GM12878 (cell line): Measurements from ENCODE around the gene PEX26. TPM values are rescaled to one million over a fixed set of nuclear protein-coding genes. Genes with fewer than 3 reads are reported as not detected.
A peak's percentile ranks its signal among the peaks of the same experiment; 100 is the strongest.

Experiments
- ATAC-seq: fragments of 200-7000 bp; cut with Tn5 transposase; 3 replicates; pipeline ENCODE4 v1.9.1; 2020; ENCODE audit warnings: mild to moderate bottlenecking, moderate library complexity
- BruUV-seq: library from RNA; stranded (reverse); fragments of 400-500 nt; replicated peaks from 2 replicates; lab custom pipeline; 2021; lab: Mats Ljungman, UMichigan
- CTCF ChIA-PET: fragments of 300-600 bp; sonication (Branson Sonifier 250); formaldehyde crosslinking; extraction: SDS; loops from one replicate; lab custom pipeline; 2021; ENCODE audit warnings: inconsistent platforms; lab: Yijun Ruan, JAX
- POLR2A ChIA-PET: fragments of 350-600 bp; formaldehyde crosslinking; extraction: SDS; loops from one replicate; lab custom pipeline; 2021; ENCODE audit warnings: inconsistent platforms; lab: Charles Lee
- RAD21 ChIA-PET: fragments of 300-600 bp; sonication (Branson Sonifier 250); formaldehyde crosslinking; loops from one replicate; lab custom pipeline; 2023; ENCODE audit warnings: antibody characterized with exemption; ENCODE audit not compliant: unreplicated experiment; lab: Charles Lee
- SMC1A ChIA-PET: fragments of 300-600 bp; sonication (Branson Sonifier 250); formaldehyde crosslinking; loops from one replicate; lab custom pipeline; 2023; ENCODE audit not compliant: unreplicated experiment, uncharacterized antibody; lab: Charles Lee
- DNase-seq: peaks from one replicate; pipeline ENCODE4 v3.0.0-alpha.2; 2011; ENCODE audit warnings: low read depth, low spot score
- FAIRE-seq: peaks from 3 replicates; lab custom pipeline; 2011; peaks lifted over from hg19 to GRCh38; lab: Jason Lieb, UNC
- H2AFZ ChIP-seq: 2 replicates; pipeline ENCODE4 v1.6.0; 2011; ENCODE audit warnings: low read depth, low read length, control low read depth; ENCODE audit not compliant: control insufficient read depth
- H3K27ac ChIP-seq: 2 replicates; pipeline ENCODE4 v1.5.1; 2011; ENCODE audit warnings: control low read depth; ENCODE audit not compliant: control insufficient read depth, insufficient read depth
- H3K27me3 ChIP-seq, 2 experiments: replicated peaks in 1 of 2; 2 replicates each; pipeline versions ENCODE4 v1.6.0 to v1.6.1; 2011; ENCODE audit warnings: low read length in 1 of 2; ENCODE audit not compliant: control insufficient read depth in 2 of 2, insufficient read depth in 2 of 2
- H3K36me3 ChIP-seq, 2 experiments: 2 replicates each; pipeline ENCODE4 v1.5.1; 2011; ENCODE audit warnings: low read length in 1 of 2; ENCODE audit not compliant: control insufficient read depth in 2 of 2, insufficient read depth in 2 of 2
- H3K4me1 ChIP-seq: 2 replicates; pipeline ENCODE4 v1.6.1; 2011; ENCODE audit warnings: mild to moderate bottlenecking, low read length, moderate library complexity, mixed read lengths; ENCODE audit not compliant: control insufficient read depth, insufficient read depth
- H3K4me2 ChIP-seq: 2 replicates; pipeline ENCODE4 v1.6.0; 2011; ENCODE audit warnings: control low read depth; ENCODE audit not compliant: control insufficient read depth, insufficient read depth
- H3K4me3 ChIP-seq: fragments of 200-600 bp; sonication (generic); 2 replicates; pipeline ENCODE4 v1.5.1; 2016
- H3K79me2 ChIP-seq: 2 replicates; pipeline ENCODE4 v1.6.0; 2011; ENCODE audit warnings: low read length; ENCODE audit not compliant: control insufficient read depth, insufficient read depth
- H3K9ac ChIP-seq: 2 replicates; pipeline ENCODE4 v1.8.0; 2011; ENCODE audit warnings: low read length, control low read depth, mixed read lengths; ENCODE audit not compliant: control insufficient read depth, insufficient read depth
- H3K9me3 ChIP-seq: replicated peaks from 3 replicates; pipeline ENCODE4 v1.5.1; 2011; ENCODE audit warnings: mild to moderate bottlenecking, low read length; ENCODE audit not compliant: control insufficient read depth, insufficient read depth
- H4K20me1 ChIP-seq: 2 replicates; pipeline ENCODE4 v1.6.0; 2011; ENCODE audit not compliant: control insufficient read depth, insufficient read depth
- CBX3 ChIP-seq: fragments of 200-600 bp; sonication (generic); IDR thresholded peaks from 2 replicates; pipeline ENCODE4 v1.6.1; 2016; ENCODE audit warnings: low read depth, borderline replicate concordance
- CEBPB ChIP-seq, 2 experiments: fragments of 150-350 bp in 1 of 2; IDR thresholded peaks; 2 replicates each; pipeline ENCODE4 v1.6.1; 2012 to 2014; ENCODE audit warnings: low read depth in 2 of 2, low read length in 2 of 2, borderline replicate concordance in 1 of 2, inconsistent platforms in 1 of 2
- DPF2 ChIP-seq: fragments of 450-650 bp; IDR thresholded peaks from 2 replicates; pipeline ENCODE4 v1.6.1; 2017; ENCODE audit warnings: mild to moderate bottlenecking
- FOXM1 ChIP-seq: IDR thresholded peaks from 2 replicates; pipeline ENCODE4 v1.6.1; 2012; ENCODE audit warnings: low read depth, mild to moderate bottlenecking, inconsistent platforms, low read length, moderate library complexity
- KAT2A ChIP-seq: conservative IDR thresholded peaks from 2 replicates; pipeline ENCODE4 v1.6.1; 2011; ENCODE audit warnings: low read depth, low read length; ENCODE audit not compliant: control insufficient read depth
- MXI1 ChIP-seq: fragments of 150-350 bp; IDR thresholded peaks from 2 replicates; pipeline ENCODE4 v1.6.1; 2011; ENCODE audit warnings: low read depth, mild to moderate bottlenecking, inconsistent platforms, low read length, improper control_type of control experiment
- NFXL1 ChIP-seq: fragments of 450-650 bp; IDR thresholded peaks from 2 replicates; pipeline ENCODE4 v1.6.1; 2017; ENCODE audit warnings: antibody characterized with exemption, mild to moderate bottlenecking, borderline replicate concordance
- NR2F1 ChIP-seq: fragments of 450-650 bp; conservative IDR thresholded peaks from 2 replicates; pipeline ENCODE4 v1.6.1; 2017; ENCODE audit warnings: mild to moderate bottlenecking
- POLR2AphosphoS5 ChIP-seq: IDR thresholded peaks from 2 replicates; pipeline ENCODE4 v1.6.1; 2011; ENCODE audit warnings: mild to moderate bottlenecking, low read length, inconsistent platforms
- RUNX3 ChIP-seq: IDR thresholded peaks from 2 replicates; pipeline ENCODE4 v1.6.1; 2012; ENCODE audit warnings: low read length, inconsistent platforms
- SMAD1 ChIP-seq: fragments of 450-650 bp; IDR thresholded peaks from 2 replicates; pipeline ENCODE4 v1.6.1; 2018; ENCODE audit warnings: mild to moderate bottlenecking, low read depth; ENCODE audit not compliant: partially characterized antibody
- SP1 ChIP-seq: IDR thresholded peaks from one replicate; pipeline ENCODE4 v1.6.1; 2011; ENCODE audit warnings: low read depth, low read length
- TCF12 ChIP-seq: IDR thresholded peaks from 2 replicates; pipeline ENCODE4 v1.6.1; 2011; ENCODE audit warnings: low read depth, mild to moderate bottlenecking, low read length
- WRNIP1 ChIP-seq: IDR thresholded peaks from 2 replicates; pipeline ENCODE4 v1.6.1; 2011; ENCODE audit warnings: low read depth, low read length, improper control_type of control experiment, borderline replicate concordance
- YY1 ChIP-seq: IDR thresholded peaks from 2 replicates; pipeline ENCODE4 v1.6.1; 2011; ENCODE audit warnings: low read depth, mild to moderate bottlenecking, low read length
- ZNF207 ChIP-seq: fragments of 450-650 bp; IDR thresholded peaks from 2 replicates; pipeline ENCODE4 v1.6.1; 2014; ENCODE audit warnings: antibody characterized with exemption, mild to moderate bottlenecking, borderline replicate concordance
- ZNF217 ChIP-seq: fragments of 450-650 bp; IDR thresholded peaks from 2 replicates; pipeline ENCODE4 v1.6.1; 2017; ENCODE audit warnings: antibody characterized with exemption, mild to moderate bottlenecking
- WGBS: methylation state at CpG from one replicate; pipeline ENCODE4 v1.1.6; 2016; ENCODE audit warnings: low lambda C conversion rate; ENCODE audit not compliant: insufficient replicate concordance, insufficient coverage; ENCODE audit errors: missing lambda C conversion rate; 5-methylcytosine and 5-hydroxymethylcytosine counted together
- in situ Hi-C: fragments of 300-500 bp; cut with MboI; formaldehyde crosslinking; loops from 9 replicates; pipeline ENCODE4 v1.14.3; 2018; ENCODE audit warnings: mixed read lengths
- intact Hi-C: fragments of 100-400 bp; cut with micrococcal nuclease; formaldehyde crosslinking; loops from one replicate; pipeline ENCODE4 v1.14.2; 2022; ENCODE audit not compliant: unreplicated experiment
- polyA plus RNA-seq, 11 experiments: library from polyadenylated mRNA; depleted of rRNA in 4 of 11; unstranded in 6 of 11; stranded (reverse) in 5 of 11; fragments of >200 nt; fragmentation: Nextera tagmentation in 4 of 11; fragmentation: Illumina TruSeq in 1 of 11; extraction: Ambion mirVana in 4 of 11; extraction: Trizol in 1 of 11; gene quantifications; 1 replicate in 1 of 11; 2 replicates in 10 of 11; pipeline versions ENCODE4 v1.2.1 to v1.2.3, GENCODE V29; 2011 to 2016; ENCODE audit warnings: inconsistent platforms in 2 of 11, missing spikeins in 2 of 11, low read depth in 1 of 11
- total RNA-seq, 4 experiments: library from RNA; depleted of rRNA in 3 of 4; stranded (reverse); fragments of >200 nt in 3 of 4; fragmentation: Illumina TruSeq in 1 of 4; extraction: Trizol in 1 of 4; gene quantifications; 2 replicates each; pipeline versions ENCODE4 v1.2.1 to v1.2.3, GENCODE V29; 2013 to 2021
- TF ChIP-seq, protein P1 (sequence below): fragments of 450-650 bp; IDR thresholded peaks from 2 replicates; pipeline ENCODE4 v1.6.1; 2017; ENCODE audit warnings: mild to moderate bottlenecking

The PEX26 gene
- total and polyA plus RNA-seq, 10 of the 15 experiments (the other 5 are each of a cell fraction or from before 2014, with no cell fraction given) = 0.79 to 50.8 (median 22.4) TPM

DNA sequence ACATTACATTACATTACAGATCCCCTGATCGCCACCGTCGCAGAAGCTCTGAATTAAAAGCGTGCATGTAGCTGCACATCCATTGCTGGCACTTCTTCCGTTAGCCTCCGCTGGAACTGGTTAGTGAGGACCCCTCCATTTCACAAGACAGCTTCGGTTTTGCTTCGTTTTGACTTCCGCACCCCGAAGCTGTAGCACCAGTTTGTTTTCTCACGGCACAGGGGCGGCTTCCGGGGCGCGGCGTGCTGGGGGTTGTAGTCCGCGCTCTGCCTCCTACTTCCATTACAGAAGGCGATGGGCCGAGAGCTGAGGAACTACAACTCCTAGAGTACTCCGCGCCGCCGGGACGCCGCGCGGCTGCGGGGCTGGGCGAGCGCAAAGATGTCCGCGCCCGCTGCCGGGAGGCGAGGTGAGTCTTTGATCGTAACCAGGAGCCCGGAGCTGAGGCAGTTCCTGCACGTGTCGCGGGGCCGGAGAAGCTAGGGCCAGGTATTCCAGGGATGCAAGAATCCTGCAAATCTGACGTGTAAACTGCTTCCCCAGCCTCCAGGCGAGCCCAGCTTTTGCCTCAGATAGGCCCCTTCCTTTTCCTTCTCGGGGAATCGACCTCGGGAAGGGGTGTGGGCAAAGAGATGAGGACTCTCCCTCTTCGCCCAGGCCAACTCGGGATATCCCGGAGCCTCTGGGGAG lies at the start of gene PEX26 (continued):
- peak; percentile 96 for TF ChIP-seq YY1
- TF ChIP-seq SMAD1 = no peak
- peak; percentile 92 for TF ChIP-seq MXI1
- no peak for TF ChIP-seq NFXL1
- peak; percentile 39 for TF ChIP-seq SP1
- no peak for TF ChIP-seq WRNIP1
- no peak for TF ChIP-seq KAT2A
- TF ChIP-seq POLR2AphosphoS5 = peak; percentile 94

DNA sequence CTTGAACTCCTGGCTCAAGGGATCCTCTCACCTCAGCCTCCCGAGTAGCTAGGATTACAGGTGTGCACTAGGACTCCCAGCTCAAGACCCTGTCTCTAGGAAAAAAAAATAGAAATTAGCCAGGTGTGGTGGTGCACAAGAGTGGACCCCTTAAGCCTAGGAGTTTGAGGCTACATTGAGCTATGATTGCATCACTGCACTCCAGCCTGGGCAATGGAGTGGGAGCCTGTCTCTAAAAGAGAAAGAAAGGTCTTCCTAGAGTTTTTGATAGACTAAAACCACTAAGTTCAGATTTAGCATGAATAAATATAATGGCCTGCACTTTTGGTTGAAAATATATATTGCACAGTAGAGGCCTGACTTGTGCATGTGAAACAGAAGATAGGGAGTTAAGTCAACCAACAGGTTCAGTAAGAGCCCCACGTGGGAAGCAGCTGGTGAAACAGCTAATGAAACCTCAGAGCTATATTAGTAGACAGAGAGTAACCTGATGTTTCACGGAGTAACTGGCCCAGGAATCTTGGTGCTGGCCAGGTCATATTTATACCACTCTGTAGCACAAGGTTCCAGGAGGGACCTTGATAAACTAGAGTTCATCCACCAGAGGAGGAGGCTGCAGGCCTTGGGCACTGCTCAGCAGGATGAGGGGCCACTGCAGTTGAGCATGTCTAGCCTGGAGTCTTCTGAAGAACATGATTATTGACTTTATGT lies 48.8 kb upstream of the PEX26 start:
- BruUV-seq = no TSS peak
- H2AFZ ChIP-seq = no peak overlapping the region
- ATAC-seq (peak; percentile 44), FAIRE-seq (no peak), DNase-seq (no peak)
- H3K36me3 ChIP-seq = no peaks in the 10 kb centered on the region
- H3K79me2 ChIP-seq = no peaks in the 10 kb centered on the region
- intact Hi-C loops (loop anchor here (5.0 kb wide), 1 partner anchor 38 kb away; no protein-coding TSS in a partner anchor), in situ Hi-C loops (no loop called here)
- SMC1A ChIA-PET = interaction anchor here (0.5 to 11.6 kb wide), 17 partner anchors 15 to 263 kb away, joined by 3 to 98 read pairs (median 6); partner anchors contain the start of gene PEX26
- POLR2A ChIA-PET = interaction anchor here (0.8 to 1.3 kb wide), 3 partner anchors 28 to 70 kb away, joined by 3 to 12 read pairs (median 5); no protein-coding TSS in a partner anchor
- no peaks in the 10 kb centered on the region for H3K9me3 ChIP-seq
- CTCF ChIA-PET = interaction anchor here (0.7 to 8.6 kb wide), 8 partner anchors 27 to 470 kb away, joined by 3 to 80 read pairs (median 4); partner anchors contain the start of gene PEX26
- peak overlapping the region; percentile 63 for H3K4me2 ChIP-seq
- no peak overlapping the region for H3K4me3 ChIP-seq
- H3K9ac ChIP-seq = no peak overlapping the region
- H3K4me1 ChIP-seq = peaks cover 9% of the 10 kb centered on the region
- H3K27ac ChIP-seq = no peak overlapping the region
- RAD21 ChIA-PET = interaction anchor here (0.8 to 2.0 kb wide), 10 partner anchors 15 to 199 kb away, joined by 3 to 14 read pairs (median 4); no protein-coding TSS in a partner anchor
- 0% methylated on average over 3 of the region's 3 CpGs for WGBS
- no peaks in the 10 kb centered on the region for H4K20me1 ChIP-seq
- no peaks in the 10 kb centered on the region; a peak in 2 of 4 replicates for H3K27me3 ChIP-seq
- TF ChIP-seq ZNF207 (no peak), ZNF217 (no peak), FOXM1 (no peak), NR2F1 (no peak), DPF2 (no peak), TCF12 (0 out of 2 replicates have a peak, but pooled peaks have one; percentile 11), CBX3 (no peak), CEBPB (IDR thresholded peaks at IDR 0.05; ENCODE audit: borderline replicate concordance in 1 of 2, low read depth in 2 of 2, low read length in 2 of 2) (no peak), RUNX3 (peak; percentile 39; the same call in 1 of the 2 replicates)
- TF ChIP-seq, protein P1, sequence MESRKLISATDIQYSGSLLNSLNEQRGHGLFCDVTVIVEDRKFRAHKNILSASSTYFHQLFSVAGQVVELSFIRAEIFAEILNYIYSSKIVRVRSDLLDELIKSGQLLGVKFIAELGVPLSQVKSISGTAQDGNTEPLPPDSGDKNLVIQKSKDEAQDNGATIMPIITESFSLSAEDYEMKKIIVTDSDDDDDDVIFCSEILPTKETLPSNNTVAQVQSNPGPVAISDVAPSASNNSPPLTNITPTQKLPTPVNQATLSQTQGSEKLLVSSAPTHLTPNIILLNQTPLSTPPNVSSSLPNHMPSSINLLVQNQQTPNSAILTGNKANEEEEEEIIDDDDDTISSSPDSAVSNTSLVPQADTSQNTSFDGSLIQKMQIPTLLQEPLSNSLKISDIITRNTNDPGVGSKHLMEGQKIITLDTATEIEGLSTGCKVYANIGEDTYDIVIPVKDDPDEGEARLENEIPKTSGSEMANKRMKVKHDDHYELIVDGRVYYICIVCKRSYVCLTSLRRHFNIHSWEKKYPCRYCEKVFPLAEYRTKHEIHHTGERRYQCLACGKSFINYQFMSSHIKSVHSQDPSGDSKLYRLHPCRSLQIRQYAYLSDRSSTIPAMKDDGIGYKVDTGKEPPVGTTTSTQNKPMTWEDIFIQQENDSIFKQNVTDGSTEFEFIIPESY = no peak
